HG02870 (cell line): ENCODE results near the gene DCLRE1A.

Source experiments
- ATAC-seq: cut with Tn5 transposase; IDR thresholded peaks from one replicate; pipeline ENCODE4 v1.9.1; 2021; ENCODE audit warnings: mild to moderate bottlenecking, moderate library complexity; ENCODE audit not compliant: unreplicated experiment

DCLRE1A gene

DNA sequence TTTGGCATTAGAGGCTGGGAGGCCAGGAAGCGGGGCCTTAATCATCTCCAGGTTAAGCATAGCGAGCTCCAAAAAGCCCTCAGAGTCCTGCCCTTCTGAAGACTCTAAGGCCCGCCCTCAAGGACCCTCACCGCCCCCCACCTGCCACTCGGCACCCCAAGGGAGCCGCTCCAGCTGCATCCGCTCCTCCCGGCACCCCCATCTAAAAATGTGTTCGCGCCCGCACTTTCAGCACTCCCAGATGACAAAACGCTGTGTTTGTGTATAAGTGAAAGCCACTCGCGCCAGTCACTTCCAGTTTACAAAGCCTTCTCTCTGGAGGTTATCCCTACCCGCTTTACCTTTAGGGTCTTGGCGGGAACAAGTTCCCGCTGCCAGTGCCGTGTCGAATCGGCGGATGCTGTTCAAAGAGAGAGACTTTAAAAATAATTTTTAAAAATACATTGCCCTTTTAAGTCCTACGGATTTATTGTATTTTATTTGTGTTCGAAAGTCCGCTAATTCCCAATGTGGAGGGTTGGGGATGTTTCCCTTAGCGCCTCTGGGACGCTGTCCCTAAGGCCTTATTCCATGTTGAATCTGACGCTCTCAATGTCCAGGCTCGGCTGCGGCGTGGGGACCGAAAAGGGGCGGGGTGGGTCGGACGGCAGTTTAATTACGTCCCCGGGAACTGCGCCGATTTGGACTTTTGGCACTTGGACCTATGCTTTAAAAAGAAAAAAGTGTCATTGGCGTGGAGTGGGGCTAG lies at the start of gene DCLRE1A, which contains the start of gene NHLRC2:
Gene DCLRE1A (minus strand): TSS at position 70 of the 748 bp plus-strand sequence. CDS start 900 bp downstream, outside the sequence.
Gene NHLRC2 (plus strand): TSS at position 649 of the 748 bp plus-strand sequence. CDS start 212 bp downstream, outside the sequence.
- ATAC-seq: peak; percentile 40

DNA sequence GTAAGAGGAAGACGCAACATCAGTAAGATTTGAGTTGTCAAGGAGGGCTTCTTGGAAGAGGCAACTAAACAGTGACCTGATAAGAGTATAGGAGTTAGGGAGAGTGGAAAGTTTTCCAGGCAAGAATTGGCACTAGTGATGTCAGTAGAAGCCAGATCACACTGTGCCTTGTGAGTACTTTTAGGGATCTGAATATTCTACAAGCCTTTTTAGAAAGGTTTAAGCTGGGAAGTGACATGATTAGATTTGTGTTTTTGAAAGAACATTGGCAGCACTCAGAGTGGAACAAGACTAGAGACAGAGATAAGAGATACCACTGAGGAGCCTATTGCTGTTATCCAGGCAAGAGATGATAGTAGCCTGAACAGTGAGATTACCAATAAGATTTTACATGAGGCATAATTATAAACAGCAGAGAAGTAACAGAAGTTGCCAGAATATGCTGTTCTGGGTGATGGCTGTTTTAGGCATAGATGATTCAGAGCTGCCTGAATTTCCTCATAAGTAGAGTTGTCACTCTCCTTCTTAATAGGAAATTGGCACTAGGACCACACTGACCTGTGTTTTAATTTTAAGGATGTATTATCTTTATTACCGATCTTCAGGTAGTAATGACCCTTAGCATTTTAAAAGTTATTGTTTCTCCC lies 46.2 kb upstream of the DCLRE1A start:
- ATAC-seq: no peak

DNA sequence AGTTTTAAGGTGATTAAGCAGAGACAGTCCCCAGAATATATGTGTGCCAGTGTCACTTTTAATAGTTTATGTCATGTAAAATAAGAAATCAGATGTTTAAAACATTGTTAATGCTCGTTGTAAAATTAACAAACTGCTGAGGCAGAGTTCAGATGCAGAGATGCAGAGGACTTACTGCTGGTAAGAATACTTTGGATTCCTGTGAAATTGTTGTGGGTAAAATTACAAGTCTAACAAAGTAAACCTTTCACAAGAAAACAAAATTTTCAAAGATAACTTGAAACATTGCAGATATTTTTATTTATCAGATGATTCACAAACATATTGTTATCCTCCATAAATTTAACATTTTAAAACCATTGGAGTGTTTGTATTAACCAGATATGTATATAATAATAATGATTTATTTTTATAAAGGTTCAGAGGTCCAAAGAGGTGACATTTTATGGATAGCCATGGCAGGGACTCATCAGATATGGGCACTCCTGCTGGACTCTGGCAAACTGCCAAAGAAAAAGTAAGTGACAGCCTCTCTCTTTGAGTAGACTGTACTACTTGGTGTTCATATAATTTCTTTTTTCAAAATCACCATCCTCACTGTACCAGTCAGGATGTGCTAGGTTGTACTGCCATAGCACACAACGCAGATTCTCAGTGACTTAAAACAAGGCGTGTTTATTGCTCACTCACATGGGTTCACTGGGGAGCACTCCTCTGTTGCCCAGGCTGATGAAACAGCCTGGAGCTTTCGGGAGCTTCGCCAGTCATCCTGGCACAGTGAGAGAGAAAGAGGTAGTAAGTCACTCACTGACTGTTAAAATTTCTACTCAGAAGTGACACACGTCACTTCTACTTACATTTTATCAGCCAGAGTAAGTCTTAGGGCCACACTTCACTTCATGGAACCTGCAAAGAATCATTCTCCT lies 44.1 kb upstream of the DCLRE1A start:
- no peak for ATAC-seq

DNA sequence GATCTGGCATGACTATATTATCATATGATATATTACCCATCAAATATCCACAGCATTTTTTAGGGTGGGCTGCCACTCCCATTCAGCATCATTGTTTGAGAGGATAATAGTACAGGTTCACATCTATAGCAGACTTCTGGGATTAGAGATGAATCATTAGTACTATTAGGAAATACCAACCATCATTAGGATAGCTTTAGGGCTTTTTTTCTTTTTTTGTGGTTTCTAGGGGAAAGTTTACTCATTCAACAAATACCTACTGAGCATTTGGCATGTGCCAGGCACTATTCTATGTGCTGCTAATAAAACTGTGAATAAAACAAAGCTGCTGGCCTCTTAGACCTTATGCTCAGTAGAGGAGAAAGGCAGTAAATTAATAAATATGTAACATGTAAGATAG lies 41.1 kb upstream of the DCLRE1A start:
- ATAC-seq: no peak

DNA sequence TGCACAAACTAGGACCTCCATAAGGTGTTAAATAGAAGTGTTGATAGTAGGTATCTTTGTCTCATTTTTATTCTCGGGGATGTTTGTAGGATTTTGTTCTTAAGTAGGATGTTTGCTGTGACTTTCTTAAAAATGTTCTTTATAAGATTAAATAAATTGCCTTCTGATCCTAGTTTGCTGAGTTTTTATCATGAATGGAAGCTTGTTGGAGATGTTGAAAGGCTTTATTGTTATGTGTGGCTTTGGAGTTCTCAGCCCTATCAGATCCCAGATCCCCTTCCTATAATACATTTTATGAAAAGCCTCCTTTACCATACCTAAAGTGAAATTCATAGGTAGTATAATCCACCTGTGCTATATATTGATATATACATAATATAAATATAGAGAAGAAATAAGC lies 40.7 kb upstream of the DCLRE1A start:
- no peak for ATAC-seq

DNA sequence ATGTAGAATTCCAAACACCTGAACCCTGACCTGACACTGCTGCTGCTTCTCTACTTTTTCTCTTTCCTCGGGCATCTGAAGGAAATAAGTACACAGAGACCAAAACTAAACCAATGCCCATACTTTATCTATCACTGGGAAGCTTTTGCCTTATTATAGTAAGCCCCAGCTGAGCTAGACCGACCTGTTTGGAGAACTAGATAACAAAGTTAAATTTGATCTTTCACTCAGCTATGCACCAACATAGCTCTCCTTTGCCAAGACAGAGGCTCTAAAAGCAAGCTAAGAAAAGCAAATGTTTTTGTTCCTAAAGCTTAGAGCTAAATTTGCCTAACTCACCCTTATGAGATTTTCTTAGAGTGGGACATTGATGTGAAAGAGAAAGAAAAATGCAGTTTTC lies 39.7 kb upstream of the DCLRE1A start:
- no peak for ATAC-seq

DNA sequence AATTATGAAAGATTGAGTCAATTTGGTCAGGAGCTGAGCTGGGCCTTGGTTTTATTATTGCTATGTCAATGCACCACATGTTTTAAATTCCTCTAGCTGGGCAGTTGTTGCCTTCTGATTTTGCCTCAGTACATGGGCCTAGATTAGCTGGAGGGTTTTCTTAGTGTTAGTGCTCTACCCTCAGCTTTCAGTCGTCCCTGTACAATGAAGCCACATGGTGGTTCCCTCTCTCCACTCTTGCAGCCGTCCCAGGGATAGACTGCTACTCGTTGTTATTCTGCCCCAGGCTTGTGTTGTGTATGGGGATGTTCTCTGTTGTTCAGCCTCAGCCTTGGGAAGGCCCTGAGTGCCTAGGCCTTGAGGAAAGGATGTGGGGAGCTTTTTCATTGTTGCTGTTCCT lies 37.6 kb upstream of the DCLRE1A start:
- no peak for ATAC-seq

DNA sequence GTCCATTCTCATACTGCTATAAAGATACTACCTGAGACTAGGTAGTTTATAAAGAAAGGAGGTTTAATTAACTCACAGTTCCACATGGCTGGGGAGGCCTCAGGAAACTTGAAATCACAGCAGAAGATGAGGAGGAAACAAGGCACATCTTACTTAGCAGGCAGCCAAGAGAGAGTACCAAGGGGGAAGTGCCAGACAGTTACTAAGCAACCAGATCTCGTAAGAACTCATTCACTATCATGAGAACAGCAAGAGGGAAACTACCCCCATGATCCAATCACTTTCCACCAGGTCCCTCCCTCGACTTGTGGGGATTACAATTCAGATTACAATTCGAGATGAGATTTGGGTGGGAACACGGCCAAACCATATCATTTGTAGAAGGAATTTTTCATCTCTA lies 36.9 kb upstream of the DCLRE1A start:
- ATAC-seq: no peak

DNA sequence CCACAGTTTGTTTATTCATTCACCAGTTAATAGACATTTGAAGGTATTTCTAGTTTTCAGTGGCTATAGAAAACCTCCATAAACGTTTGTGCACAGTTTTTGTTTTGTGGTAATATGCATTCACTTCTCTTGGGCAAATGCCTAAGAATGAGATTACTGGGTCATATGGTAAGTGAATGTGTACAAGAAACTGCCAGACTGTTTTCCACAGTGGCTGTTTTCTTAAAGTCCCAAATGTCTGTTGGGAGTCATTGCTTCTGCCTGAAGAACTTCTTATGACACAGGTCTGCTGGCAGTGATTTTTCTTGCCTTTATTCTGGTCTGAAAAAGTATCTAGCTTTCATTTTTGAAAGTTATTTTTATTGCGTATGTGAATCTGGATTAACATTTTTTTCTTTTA lies 36.0 kb upstream of the DCLRE1A start:
- ATAC-seq: no peak

DNA sequence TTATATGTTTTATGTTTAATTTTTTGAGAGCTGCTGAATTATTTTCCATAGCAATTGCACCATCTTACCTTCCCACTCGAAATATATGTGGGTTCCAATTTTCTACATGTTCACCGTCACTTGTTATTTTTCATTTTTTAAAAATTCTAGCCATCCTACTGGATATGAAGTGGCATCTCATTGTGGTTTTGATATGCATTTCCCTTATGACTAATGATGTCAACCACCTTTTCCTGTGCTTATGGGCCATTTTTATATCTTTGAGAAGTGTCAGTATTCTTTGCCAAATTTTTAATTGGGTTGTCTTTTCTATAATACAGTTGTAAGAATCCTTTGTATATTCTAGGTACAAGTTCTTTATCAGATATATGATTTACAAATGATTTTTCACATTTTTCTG lies 28.4 kb upstream of the DCLRE1A start:
- no peak for ATAC-seq

DNA sequence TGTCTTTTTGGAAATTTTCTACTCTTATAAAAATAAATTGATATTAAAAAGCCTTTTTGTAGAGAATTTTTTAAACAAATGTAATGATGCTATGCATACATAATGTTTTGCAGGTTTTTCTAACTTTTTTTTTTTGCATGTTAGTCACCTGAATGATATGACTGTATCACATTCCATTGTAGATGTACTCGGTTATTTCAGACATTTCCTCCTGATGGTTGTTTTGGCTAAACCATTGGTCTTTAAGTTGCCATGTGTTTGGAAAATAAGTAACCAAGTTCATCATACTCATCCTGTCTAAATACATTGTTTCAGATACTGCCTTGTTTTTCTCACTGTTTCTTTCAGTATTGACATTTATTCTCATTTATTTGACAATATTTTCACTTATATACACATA lies 26.4 kb upstream of the DCLRE1A start:
- no peak for ATAC-seq

DNA sequence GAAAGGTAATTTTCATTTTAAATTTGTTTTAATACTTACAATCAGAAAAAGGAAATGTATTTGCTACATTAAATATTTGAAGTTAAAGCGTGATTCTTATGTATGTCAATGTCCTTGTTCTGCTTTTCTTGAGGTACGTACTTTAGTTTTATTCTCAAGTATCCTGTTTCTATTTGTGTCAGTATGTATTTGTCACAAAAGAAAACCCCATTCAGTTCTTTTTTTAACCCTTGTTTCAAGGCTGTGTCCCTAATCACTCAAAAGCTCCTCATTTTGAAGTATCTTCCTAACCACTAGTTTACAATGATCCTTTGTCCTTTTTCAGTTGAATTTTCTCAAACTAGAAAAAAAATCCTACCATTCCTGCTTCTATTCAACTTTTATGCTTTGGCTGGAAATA lies 25.8 kb upstream of the DCLRE1A start:
- ATAC-seq: peak; percentile 90

DNA sequence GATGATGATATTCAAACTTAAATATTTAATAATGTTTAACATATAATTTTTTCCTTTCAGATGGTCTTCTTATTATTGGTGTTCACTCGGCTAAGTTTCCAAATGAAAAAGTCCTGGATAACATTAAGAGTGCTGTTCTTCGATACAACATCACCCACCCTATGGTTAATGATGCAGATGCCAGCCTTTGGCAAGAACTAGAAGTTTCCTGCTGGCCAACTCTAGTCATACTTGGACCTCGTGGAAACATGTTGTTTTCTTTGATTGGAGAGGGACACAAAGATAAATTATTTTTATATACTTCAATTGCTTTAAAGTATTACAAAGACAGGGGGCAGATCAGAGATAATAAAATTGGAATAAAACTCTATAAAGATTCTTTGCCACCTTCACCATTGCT lies 22.6 kb upstream of the DCLRE1A start:
- ATAC-seq: no peak

DNA sequence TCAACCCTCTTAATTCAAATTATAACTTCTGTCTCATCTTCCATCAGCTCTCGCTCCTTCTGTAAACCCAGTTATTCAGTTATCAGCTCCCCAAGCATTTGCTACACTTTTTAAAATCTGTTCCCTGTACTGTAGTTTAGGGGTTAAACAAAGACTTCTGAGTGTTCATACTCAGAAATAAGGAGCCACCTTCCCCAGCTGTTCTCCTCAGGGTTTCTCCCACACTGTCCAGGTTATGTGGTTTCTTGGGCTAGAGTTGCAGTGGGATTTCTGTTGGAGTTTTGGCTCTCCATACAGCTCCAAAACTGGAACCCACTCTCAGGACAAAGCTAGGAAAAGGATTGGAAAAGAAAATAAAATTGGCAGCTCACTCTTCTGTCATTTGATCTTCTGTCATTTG lies 21.3 kb upstream of the DCLRE1A start:
- no peak for ATAC-seq

DNA sequence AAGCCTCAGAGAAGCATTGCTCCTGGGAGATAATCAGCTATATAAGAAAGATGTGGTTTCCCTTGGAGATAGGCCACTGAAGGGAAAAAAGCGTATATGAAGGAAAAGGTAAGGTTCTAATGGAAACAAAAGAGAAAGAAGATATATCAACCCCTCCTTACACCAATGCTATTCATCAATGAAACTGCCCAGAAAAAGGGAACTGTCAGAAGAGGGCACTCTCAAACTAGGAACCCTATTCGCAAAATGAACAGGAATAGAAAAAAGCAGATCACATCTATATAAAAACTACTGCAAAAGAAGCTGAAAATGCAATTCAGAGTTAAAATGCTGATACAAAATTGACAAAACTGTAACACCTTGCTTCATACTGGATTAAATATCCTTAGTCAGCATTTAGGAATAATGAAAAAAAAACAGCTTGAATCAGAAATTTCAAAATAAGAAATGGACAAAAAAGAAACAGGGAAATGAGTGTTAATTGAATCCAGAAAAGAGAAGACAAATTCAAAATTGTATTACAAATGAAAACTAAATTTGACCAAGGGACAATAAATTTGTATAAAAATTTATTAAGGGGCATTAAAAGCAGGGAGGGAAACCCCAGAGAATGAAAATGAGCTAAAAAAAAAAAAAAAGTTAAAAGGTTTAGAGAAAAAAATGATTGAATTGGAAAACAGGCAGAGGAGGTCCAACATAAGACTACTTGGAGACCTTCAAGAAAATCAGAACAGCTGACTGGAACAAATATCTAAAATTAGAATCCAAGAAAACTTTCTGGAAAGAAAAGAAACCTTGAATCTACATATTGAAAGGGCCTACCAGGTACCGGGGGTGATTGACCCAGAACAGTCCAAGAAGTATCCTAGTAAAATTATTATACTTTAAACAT lies 18.5 kb upstream of the DCLRE1A start:
- no peak for ATAC-seq

DNA sequence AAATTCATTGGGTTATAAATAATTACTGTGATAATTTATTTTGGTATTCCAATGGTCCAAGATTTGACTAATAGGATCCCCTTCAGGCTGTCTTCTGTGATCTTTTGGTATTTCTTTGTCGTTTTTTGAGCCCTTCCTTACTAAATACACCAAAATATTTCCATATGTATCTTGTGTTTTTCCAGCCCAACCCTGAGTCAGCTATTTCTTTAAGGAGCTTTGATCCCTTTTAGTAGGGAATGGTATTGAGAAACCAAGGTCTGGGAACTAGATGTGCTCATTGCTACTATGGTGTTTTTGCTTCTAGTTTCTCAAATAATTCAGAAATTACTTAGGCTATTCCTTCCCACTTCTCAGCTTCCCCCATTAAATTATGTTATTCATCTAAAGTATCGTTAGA lies 15.9 kb upstream of the DCLRE1A start:
- ATAC-seq: no peak

DNA sequence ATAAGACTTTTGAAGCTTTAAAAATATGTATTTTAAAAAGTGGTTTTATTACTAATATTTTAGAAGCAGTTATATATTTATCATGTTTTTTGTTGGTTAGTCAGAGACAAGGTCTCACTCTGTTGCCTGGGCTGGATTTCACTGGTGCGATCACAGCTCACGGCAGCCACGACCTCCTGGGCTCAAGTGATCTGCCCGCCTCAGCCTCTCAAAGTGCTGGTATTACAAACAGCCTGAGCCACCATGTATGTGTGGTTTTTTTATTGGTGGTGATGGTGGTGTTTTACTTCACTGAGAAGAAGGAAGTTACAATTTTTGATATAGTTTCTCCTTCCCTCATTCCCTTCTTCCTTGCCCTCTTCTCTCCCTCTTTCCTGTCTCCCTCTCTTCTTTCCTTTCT lies 14.0 kb upstream of the DCLRE1A start:
- ATAC-seq: no peak

DNA sequence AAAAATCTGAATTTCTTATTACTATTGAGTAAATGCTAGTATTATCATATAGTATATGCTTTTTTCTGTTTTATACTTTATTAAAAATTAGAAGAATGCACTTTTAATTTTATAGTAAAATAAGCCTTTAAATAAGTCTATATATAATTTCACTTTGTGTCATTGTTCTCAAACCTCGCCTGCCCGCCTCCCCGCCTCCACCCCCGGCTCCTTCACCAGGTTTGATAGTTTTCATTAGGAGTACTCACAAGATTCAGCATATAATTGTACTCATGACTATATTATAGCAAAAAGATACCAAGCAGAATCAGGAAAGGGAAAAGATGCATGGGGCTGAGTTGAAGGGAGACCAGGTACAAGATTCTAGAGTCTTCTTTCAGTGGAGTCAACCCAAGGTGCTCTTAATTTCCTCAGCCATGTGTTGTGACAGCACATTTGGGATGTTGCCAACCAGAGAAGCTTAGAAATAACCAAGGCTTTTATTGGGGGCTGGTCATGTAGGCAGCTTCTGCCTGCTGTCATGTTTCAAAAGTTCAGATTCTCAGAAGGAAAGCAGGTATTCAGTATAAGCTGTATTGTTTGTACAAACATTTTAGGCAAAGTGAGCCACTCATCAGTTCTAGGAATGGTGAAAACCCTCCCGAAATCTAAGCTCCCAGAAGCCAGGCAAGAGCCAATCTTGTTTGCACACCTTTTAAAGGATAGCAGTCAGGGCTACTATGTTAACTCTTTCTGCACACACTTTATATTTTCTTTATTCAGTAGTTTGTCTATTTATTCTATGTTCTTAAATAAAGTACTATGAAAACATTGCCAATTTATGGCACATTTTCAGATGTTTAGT lies 12.9 kb upstream of the DCLRE1A start:
- ATAC-seq: no peak

DNA sequence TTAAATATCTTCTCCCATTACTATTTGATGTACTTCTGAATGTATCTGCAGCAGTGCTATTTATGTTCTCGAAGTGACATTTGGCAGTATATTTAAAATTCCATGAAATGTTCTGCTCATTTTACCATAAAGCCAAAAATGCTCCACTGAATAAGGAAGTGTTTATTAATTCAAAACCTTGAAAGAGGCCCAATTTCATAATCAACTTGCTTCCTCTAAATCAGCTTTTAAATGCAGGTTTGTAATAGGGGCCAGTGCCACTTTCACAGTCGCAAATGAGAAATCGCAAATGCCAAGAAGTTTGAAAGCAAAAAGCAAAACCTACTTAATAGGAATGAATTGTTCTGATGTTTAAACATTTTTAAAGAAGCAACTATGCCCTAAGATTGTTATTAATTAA lies 12.0 kb upstream of the DCLRE1A start:
- ATAC-seq: no peak

DNA sequence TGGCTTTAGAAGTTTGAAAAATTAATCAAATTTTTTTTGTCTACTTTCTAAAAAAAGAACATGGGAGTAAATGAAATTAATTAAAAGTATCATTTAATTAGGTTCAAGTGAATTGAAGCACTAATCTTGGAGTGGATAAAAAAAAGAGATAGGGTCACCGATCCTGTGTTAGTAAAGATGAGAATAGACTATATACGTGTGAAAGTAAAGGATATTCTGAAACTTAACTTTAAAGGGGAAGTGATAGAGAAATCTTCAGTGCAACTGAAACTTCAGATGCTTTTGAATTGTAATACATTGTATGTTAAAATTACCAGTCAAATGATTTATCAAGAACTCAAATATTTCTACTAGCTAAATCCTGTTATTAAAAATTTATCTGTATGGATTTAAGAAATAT lies 5.4 kb upstream of the DCLRE1A start:
- ATAC-seq: peak; percentile 59
